ENCODE measurements around the gene CTNNAL1.
"Not testable (repeated sequence)": the region's sequence is repeated elsewhere in the genome, so short reads cannot be mapped to it uniquely, and the experiment has no call there.

CTNNAL1 gene

GRCh38 chr9:109012876-109013678 is at the start of gene CTNNAL1:
TSS of gene CTNNAL1 (minus strand) at chr9:109013499. CDS start at chr9:109013442, 57 bp downstream.
- peak; percentile 89 for DNase-seq

GRCh38 chr9:109062543-109062942 is 49.2 kb upstream of the CTNNAL1 start:
- DNase-seq: no peak

- no peak for DNase-seq
These were observed 46.9 kb upstream of the CTNNAL1 start for GRCh38 chr9:109060191-109060590.

GRCh38 chr9:109053121-109053520 is 39.8 kb upstream of the CTNNAL1 start:
- DNase-seq: not testable (repeated sequence)

- DNase-seq: no peak
These were observed 39.1 kb upstream of the CTNNAL1 start for GRCh38 chr9:109052416-109052815.

- no peak for DNase-seq
These were observed 38.4 kb upstream of the CTNNAL1 start for GRCh38 chr9:109051733-109052132.

GRCh38 chr9:109050444-109050843 is 37.1 kb upstream of the CTNNAL1 start:
- no peak for DNase-seq

- DNase-seq: no peak
These were observed 35.5 kb upstream of the CTNNAL1 start for GRCh38 chr9:109048822-109049221.

- no peak for DNase-seq
These were observed 34.0 kb upstream of the CTNNAL1 start for GRCh38 chr9:109047259-109047658.

GRCh38 chr9:109046346-109046745 is 33.0 kb upstream of the CTNNAL1 start:
- DNase-seq: no peak

- no peak for DNase-seq
These were observed 30.3 kb upstream of the CTNNAL1 start for GRCh38 chr9:109043578-109043977.

- no peak for DNase-seq
These were observed 27.3 kb upstream of the CTNNAL1 start for GRCh38 chr9:109040571-109040970.

- DNase-seq: no peak
These were observed 26.2 kb upstream of the CTNNAL1 start for GRCh38 chr9:109039539-109039938.

GRCh38 chr9:109037946-109038715 is 24.8 kb upstream of the CTNNAL1 start:
- no peak for DNase-seq

- no peak for DNase-seq
These were observed 23.7 kb upstream of the CTNNAL1 start for GRCh38 chr9:109036744-109037680.

- no peak for DNase-seq
These were observed 22.6 kb upstream of the CTNNAL1 start for GRCh38 chr9:109035684-109036423.

- no peak for DNase-seq
These were observed 20.8 kb upstream of the CTNNAL1 start for GRCh38 chr9:109033941-109034700.

GRCh38 chr9:109031241-109031640 is 17.9 kb upstream of the CTNNAL1 start:
- DNase-seq: no peak

- no peak for DNase-seq
These were observed 17.1 kb upstream of the CTNNAL1 start for GRCh38 chr9:109030426-109030825.

- no peak for DNase-seq
These were observed 15.2 kb upstream of the CTNNAL1 start for GRCh38 chr9:109028457-109028856.

- DNase-seq: no peak
These were observed 13.9 kb upstream of the CTNNAL1 start for GRCh38 chr9:109027176-109027575.

Data from CD4-positive, alpha-beta T cell treated with Interferon gamma for 1 hour (primary cell).